WTC11 (cell line): ENCODE data around the gene ALDH16A1. TPM values are rescaled to one million over a fixed set of nuclear protein-coding genes. Genes with fewer than 3 reads are reported as not detected.

Source experiments
- ATAC-seq: fragments of 200-7000 bp; cut with Tn5 transposase; 2 replicates; pipeline ENCODE4 v1.10.0; 2021; ENCODE audit warnings: mild to moderate bottlenecking, moderate library complexity
- CTCF ChIA-PET: fragments of 300-600 bp; sonication (Branson Sonifier 250); formaldehyde crosslinking; loops from one replicate; lab custom pipeline; 2021; ENCODE audit warnings: antibody characterized with exemption; lab: Charles Lee
- POLR2A ChIA-PET: fragments of 350-600 bp; sonication (Branson Sonifier 250); formaldehyde crosslinking; loops from one replicate; lab custom pipeline; 2021; ENCODE audit warnings: antibody characterized with exemption; lab: Charles Lee
- DNase-seq: peaks from one replicate; pipeline ENCODE4 v3.0.0; 2021; ENCODE audit warnings: low spot score
- H3K27ac Mint-ChIP-seq: 2 replicates; pipeline ENCODE4 v1.8.0; 2021; ENCODE audit warnings: mixed read lengths
- H3K27me3 Mint-ChIP-seq: 2 replicates; pipeline ENCODE4 v1.8.0; 2021; ENCODE audit warnings: low read depth, mild to moderate bottlenecking, moderate library complexity, mixed read lengths
- H3K36me3 Mint-ChIP-seq: 2 replicates; pipeline ENCODE4 v1.8.0; 2021; ENCODE audit warnings: mixed read lengths
- H3K4me1 Mint-ChIP-seq: 2 replicates; pipeline ENCODE4 v1.8.0; 2022; ENCODE audit warnings: mixed read lengths
- H3K4me3 Mint-ChIP-seq: 2 replicates; pipeline ENCODE4 v1.8.0; 2021; ENCODE audit warnings: mild to moderate bottlenecking, moderate library complexity, mixed read lengths
- H3K9me3 Mint-ChIP-seq: 2 replicates; pipeline ENCODE4 v1.8.0; 2021; ENCODE audit warnings: mixed read lengths
- ATF2 ChIP-seq: sonication (generic); formaldehyde crosslinking; IDR thresholded peaks from 2 replicates; pipeline ENCODE4 v1.8.1; 2022; ENCODE audit warnings: low read depth, missing genetic modification reagents, borderline replicate concordance
- ATF3 ChIP-seq: sonication (generic); formaldehyde crosslinking; conservative IDR thresholded peaks from 2 replicates; pipeline ENCODE4 v1.8.1; 2022; ENCODE audit warnings: mild to moderate bottlenecking, missing genetic modification reagents
- FOXK1 ChIP-seq: sonication (generic); formaldehyde crosslinking; IDR thresholded peaks from 2 replicates; pipeline ENCODE4 v1.8.0; 2022; ENCODE audit warnings: mild to moderate bottlenecking, moderate library complexity, missing genetic modification reagents
- FOXP4 ChIP-seq: sonication (generic); formaldehyde crosslinking; IDR thresholded peaks from 2 replicates; pipeline ENCODE4 v1.8.0; 2022; ENCODE audit warnings: mild to moderate bottlenecking, missing genetic modification reagents
- HMGA2 ChIP-seq: fragments of 250-450 bp; sonication (Bioruptor Pico); IDR thresholded peaks from 2 replicates; pipeline ENCODE4 v1.4.0; 2021; ENCODE audit warnings: mild to moderate bottlenecking, moderate library complexity
- JUN ChIP-seq: sonication (generic); formaldehyde crosslinking; IDR thresholded peaks from 2 replicates; pipeline ENCODE4 v1.8.0; 2023; ENCODE audit warnings: mild to moderate bottlenecking, missing genetic modification reagents
- MAX ChIP-seq: sonication (generic); formaldehyde crosslinking; IDR thresholded peaks from 2 replicates; pipeline ENCODE4 v1.8.0; 2022; ENCODE audit warnings: mild to moderate bottlenecking, missing genetic modification reagents
- MXD4 ChIP-seq: fragments of 250-450 bp; sonication (Bioruptor Pico); IDR thresholded peaks from 2 replicates; pipeline ENCODE4 v1.8.0; 2021; ENCODE audit warnings: mild to moderate bottlenecking, moderate library complexity, borderline replicate concordance
- NFYB ChIP-seq: sonication (generic); formaldehyde crosslinking; conservative IDR thresholded peaks from 2 replicates; pipeline ENCODE4 v1.8.0; 2022; ENCODE audit warnings: low read depth, missing genetic modification reagents
- NR1H2 ChIP-seq: sonication (generic); formaldehyde crosslinking; IDR thresholded peaks from 2 replicates; pipeline ENCODE4 v1.9.0; 2021; ENCODE audit warnings: mild to moderate bottlenecking, moderate library complexity, missing genetic modification reagents
- TCF7 ChIP-seq: sonication (generic); formaldehyde crosslinking; IDR thresholded peaks from 2 replicates; pipeline ENCODE4 v1.8.0; 2022; ENCODE audit warnings: mild to moderate bottlenecking, low read depth, missing genetic modification reagents, moderate library complexity
- TEAD1 ChIP-seq: sonication (generic); formaldehyde crosslinking; IDR thresholded peaks from 2 replicates; pipeline ENCODE4 v1.8.0; 2022; ENCODE audit warnings: mild to moderate bottlenecking, missing genetic modification reagents
- USF1 ChIP-seq: sonication (generic); formaldehyde crosslinking; IDR thresholded peaks from 2 replicates; pipeline ENCODE4 v1.8.0; 2022; ENCODE audit warnings: mild to moderate bottlenecking, missing genetic modification reagents
- USF2 ChIP-seq: sonication (generic); formaldehyde crosslinking; IDR thresholded peaks from 2 replicates; pipeline ENCODE4 v1.8.1; 2023; ENCODE audit warnings: mild to moderate bottlenecking, missing genetic modification reagents, moderate library complexity
- ZNF121 ChIP-seq: sonication (generic); formaldehyde crosslinking; IDR thresholded peaks from 2 replicates; pipeline ENCODE4 v1.8.0; 2023; ENCODE audit warnings: missing genetic modification reagents
- ZNF138 ChIP-seq: sonication (generic); formaldehyde crosslinking; conservative IDR thresholded peaks from 2 replicates; pipeline ENCODE4 v1.8.1; 2022; ENCODE audit warnings: mild to moderate bottlenecking, moderate library complexity, missing genetic modification reagents
- ZNF396 ChIP-seq: fragments of 250-450 bp; sonication (Bioruptor Pico); IDR thresholded peaks from 2 replicates; pipeline ENCODE4 v1.8.0; 2021; ENCODE audit warnings: mild to moderate bottlenecking, moderate library complexity, borderline replicate concordance
- total RNA-seq: library from RNA; stranded (reverse); gene quantifications from 3 replicates; pipeline ENCODE4 v1.2.3, GENCODE V29; 2021

Gene ALDH16A1
- total RNA-seq, 1 experiment from 2014 or later = 44.3 TPM

- H3K4me3 Mint-ChIP-seq = peak overlapping the region; percentile 66
- TF ChIP-seq ATF3 (CRISPR knock-in tag) (no peak), HMGA2 (CRISPR knock-in tag) (no peak), USF1 (no peak), NFYB (CRISPR knock-in tag) (peak; percentile 81), MXD4 (CRISPR knock-in tag) (no peak), ZNF138 (no peak)
- DNase-seq (no peak), ATAC-seq (no peak)
- POLR2A ChIA-PET = interaction anchor here (0.5 to 1.6 kb wide), 4 partner anchors 17 to 251 kb away, joined by 3 to 6 read pairs (median 4); partner anchors contain the start of gene PIH1D1
- peaks cover 11% of the 10 kb centered on the region for H3K9me3 Mint-ChIP-seq
- H3K27ac Mint-ChIP-seq = no peak overlapping the region
- H3K36me3 Mint-ChIP-seq = peaks cover 3% of the 10 kb centered on the region; the same call in 1 of the 2 replicates
- H3K27me3 Mint-ChIP-seq = peaks cover 100% of the 10 kb centered on the region
- peaks cover 37% of the 10 kb centered on the region for H3K4me1 Mint-ChIP-seq
- CTCF ChIA-PET = interaction anchor here (0.6 to 2.6 kb wide), 5 partner anchors 14 to 112 kb away, joined by 3 to 28 read pairs (median 5); partner anchors contain the start of gene DKKL1
These were observed 18.0 kb upstream of the ALDH16A1 start for GRCh38 chr19:49434907-49435583.

- H3K36me3 Mint-ChIP-seq = peaks cover 3% of the 10 kb centered on the region; the same call in 1 of the 2 replicates
- H3K9me3 Mint-ChIP-seq = peaks cover 11% of the 10 kb centered on the region
- no peak for ATAC-seq
- H3K4me1 Mint-ChIP-seq = peaks cover 36% of the 10 kb centered on the region
- H3K4me3 Mint-ChIP-seq = peak overlapping the region; percentile 66
- CTCF ChIA-PET = interaction anchor here (0.7 to 2.6 kb wide), 19 partner anchors 10 to 436 kb away, joined by 3 to 28 read pairs (median 5); partner anchors contain the start of genes ALDH16A1, DKKL1, GFY and PIH1D1
- POLR2A ChIA-PET = interaction anchor here (0.7 to 1.6 kb wide), 4 partner anchors 18 to 60 kb away, joined by 3 to 7 read pairs (median 5); partner anchors contain the start of genes ALDH16A1 and RPS11
- H3K27ac Mint-ChIP-seq = peak overlapping the region; percentile 84
- TF ChIP-seq ZNF121 (peak; percentile 53; the same call in 1 of the 2 replicates), JUN (no peak)
- TF ChIP-seq, all 79 proteins: peak for 1
- no peak for DNase-seq
- peaks cover 100% of the 10 kb centered on the region for H3K27me3 Mint-ChIP-seq
These were observed 17.4 kb upstream of the ALDH16A1 start for GRCh38 chr19:49435670-49436069.

- DNase-seq (peak; percentile 98), ATAC-seq (peak; percentile 67)
- Mint-ChIP-seq H3K4me1 (peaks cover 35% of the 10 kb centered on the region), H3K27ac (no peak overlapping the region), H3K9me3 (peaks cover 11% of the 10 kb centered on the region), H3K4me3 (peak overlapping the region; percentile 66), H3K36me3 (peaks cover 3% of the 10 kb centered on the region; the same call in 1 of the 2 replicates), H3K27me3 (peaks cover 98% of the 10 kb centered on the region)
- ChIA-PET POLR2A (interaction anchor here (0.6 to 1.6 kb wide), 8 partner anchors 11 to 88 kb away, joined by 3 to 7 read pairs (median 4); partner anchors contain the start of genes ALDH16A1, GFY and RPS11), CTCF (interaction anchor here (0.6 to 2.6 kb wide), 19 partner anchors 9 to 437 kb away, joined by 3 to 28 read pairs (median 5); partner anchors contain the start of genes ALDH16A1, DKKL1, GFY and PIH1D1)
- TF ChIP-seq FOXP4 (CRISPR knock-in tag) (0 out of 2 replicates have a peak, but pooled peaks have one; percentile 16), TEAD1 (CRISPR knock-in tag) (0 out of 2 replicates have a peak, but pooled peaks have one; percentile 27), ATF2 (no peak), TCF7 (CRISPR knock-in tag) (no peak), USF2 (CRISPR knock-in tag) (peak; percentile 84), USF1 (peak; percentile 89), FOXK1 (peak; percentile 41; the same call in 1 of the 2 replicates), ZNF121 (peak; percentile 83; the same call in 1 of the 2 replicates), ZNF396 (CRISPR knock-in tag) (no peak), MAX (CRISPR knock-in tag) (peak; percentile 94), NR1H2 (CRISPR knock-in tag) (no peak)
These were observed 16.5 kb upstream of the ALDH16A1 start for GRCh38 chr19:49436381-49437017.
